ENCODE results near the gene CDK12.
A peak's percentile ranks its signal among the peaks of the same experiment; 100 is the strongest.
"Not testable (repeated sequence)": the region's sequence is repeated elsewhere in the genome, so short reads cannot be mapped to it uniquely, and the experiment has no call there.

Gene CDK12

GRCh38 chr17:39461113-39461925, at the start of gene CDK12:
Gene CDK12 (plus strand): TSS chr17:39461486. CDS start chr17:39462072, 586 bp downstream.
- peak; percentile 98 for DNase-seq

DNA sequence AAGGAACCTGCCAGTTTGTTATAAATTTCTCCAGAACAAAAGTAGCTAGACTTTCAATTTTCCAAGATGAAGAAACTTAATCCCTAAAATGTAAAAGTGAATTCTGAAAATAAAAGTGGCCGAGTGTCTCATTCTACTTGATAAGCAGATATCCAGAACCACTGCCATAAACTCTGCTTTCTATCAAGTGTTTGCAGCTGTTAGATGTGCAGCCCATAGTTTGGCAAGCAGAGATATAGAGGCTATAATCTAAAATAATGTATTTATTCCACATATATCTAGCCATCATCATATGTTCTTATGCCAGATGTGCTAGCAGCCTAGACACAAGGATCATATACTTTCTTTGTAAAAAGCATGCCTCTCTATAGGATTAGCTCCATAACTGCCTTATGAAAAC, 45.1 kb upstream of the CDK12 start:
- no peak for DNase-seq

DNA sequence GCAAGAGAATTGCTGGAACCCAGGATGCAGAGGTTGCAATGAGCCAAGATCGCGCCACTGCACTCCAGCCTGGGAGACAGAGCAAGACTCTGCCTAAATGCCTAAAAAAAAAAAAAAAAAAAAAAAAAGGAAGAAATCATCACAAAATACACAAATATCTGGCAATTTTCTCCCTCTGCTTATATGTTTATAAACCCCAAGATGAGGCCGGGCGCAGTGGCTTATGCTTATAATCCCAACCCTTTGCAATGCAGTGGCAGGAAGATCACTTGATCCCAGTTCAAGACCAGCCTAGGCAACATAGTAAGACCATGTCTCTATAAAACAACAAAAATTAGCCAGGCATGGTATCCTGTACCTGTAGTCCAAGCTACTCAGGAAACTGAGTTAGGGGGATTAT, 31.7 kb upstream of the CDK12 start:
- DNase-seq: no peak

GRCh38 chr17:39439868-39440267, 21.4 kb upstream of the CDK12 start:
- not testable (repeated sequence) for DNase-seq

DNA sequence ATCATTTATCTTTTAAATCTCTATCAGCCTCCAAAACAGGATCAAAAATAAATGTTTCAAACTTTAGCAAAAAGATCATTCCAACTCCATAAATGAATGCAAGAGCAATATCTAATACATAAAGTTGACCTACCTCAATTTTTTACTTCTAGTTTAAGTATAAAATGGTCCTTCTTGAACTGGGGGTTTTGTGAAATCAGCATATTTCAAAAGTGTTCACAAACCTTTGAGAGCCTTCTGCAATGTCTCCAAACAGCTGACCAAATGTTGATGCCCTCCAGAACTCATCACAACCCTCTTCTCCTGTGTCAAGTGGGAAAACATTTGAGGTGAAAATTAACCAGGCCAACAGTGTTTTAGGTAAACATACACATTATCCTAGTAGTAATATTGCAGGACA, 18.0 kb upstream of the CDK12 start:
- no peak for DNase-seq

GRCh38 chr17:39447561-39447960, 13.7 kb upstream of the CDK12 start:
- no peak for DNase-seq

- DNase-seq: no peak
These were observed 11.2 kb upstream of the CDK12 start for GRCh38 chr17:39450051-39450450.

DNA sequence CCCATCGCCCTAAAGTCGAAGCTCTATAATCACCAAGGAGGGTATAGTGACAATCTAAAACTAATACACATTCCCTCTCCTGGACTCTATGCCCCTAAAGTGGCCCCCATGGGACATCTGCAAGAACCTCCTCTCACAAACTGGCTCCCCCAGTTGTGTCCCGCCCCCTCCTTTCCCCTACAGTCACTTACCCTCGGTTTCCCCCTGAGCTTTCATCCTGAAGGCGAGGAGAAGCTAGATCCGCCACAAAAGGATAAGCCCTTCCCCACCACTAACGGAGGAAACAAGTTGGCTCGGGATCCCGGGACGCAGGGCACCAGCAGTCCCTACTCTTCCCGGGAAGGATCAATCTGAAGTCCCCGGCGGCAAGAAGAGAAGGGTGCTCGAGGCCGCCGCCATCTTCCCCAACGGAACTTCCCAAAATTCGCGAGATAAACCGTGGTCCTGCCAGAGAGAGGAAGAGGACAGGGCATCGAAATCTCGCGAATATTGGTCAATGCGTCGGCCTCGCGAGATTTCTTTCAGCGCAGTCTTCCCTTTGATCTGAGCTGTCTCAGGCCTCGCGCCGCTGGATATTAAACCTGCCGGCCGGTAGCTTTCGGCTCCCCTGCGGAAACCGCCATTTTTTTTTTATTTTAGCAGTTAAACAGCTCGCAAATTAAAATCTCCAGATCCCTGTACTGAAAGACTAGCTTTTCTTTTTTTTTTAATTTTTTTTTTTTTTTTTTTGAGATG, 10.3 kb upstream of the CDK12 start, which contains the start of gene MED1:
Gene MED1 (minus strand): TSS at position 417 of the 735 bp plus-strand sequence. CDS start 201 bp downstream, at position 216.
- peak; percentile 98 for DNase-seq

GRCh38 chr17:39455919-39456318, 5.4 kb upstream of the CDK12 start:
- DNase-seq: no peak

GRCh38 chr17:39461926-39462569, 762 bp downstream of the CDK12 start:
- peak; percentile 14 for DNase-seq

GRCh38 chr17:39462631-39463375, 1.5 kb downstream of the CDK12 start:
- peak; percentile 25 for DNase-seq

DNA sequence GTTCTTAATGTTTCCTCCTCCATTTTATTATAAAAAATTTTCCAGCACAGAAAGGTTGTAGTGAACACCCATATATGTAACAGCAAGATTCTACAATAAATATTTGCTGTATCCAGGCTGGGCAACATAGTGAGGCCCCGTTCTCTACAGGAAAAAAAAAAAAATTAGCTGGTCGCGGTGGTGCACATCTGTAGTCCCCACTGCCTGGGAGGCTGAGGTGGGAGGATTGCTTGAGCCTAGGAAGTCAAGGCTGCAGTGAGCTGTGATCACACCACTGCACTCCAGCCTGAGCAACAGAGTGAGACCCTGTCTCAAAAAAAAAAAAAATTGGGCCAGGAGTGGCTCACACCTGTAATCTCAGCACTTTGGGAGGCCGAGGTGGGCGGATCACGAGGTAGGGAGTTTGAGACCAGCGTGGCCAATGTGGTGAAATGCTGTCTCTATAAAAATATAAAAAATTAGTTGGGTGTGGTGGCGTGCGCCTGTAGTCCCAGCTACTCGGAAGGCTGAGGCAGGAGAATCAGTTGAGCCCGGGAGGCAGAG, 3.4 kb downstream of the CDK12 start:
- DNase-seq: not testable (repeated sequence)

DNA sequence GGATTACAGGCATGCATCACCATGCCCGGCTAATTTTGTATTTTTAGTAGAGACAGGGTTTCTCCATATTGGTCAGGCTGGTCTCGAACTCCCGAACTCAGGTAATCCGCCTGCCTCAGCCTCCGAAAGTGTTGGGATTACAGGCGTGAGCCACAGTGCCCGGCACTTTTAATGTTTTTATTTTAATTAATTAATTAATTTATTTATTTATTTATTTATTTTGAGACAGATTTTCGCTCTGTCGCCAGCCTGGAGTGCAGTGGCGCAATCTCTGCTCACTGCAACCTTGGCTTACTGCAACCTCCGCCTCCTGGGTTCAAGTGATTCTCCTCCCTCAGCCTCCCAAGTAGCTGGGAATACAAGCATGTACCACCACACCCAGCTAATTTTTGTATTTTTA, 7.3 kb downstream of the CDK12 start:
- DNase-seq: not testable (repeated sequence)

DNA sequence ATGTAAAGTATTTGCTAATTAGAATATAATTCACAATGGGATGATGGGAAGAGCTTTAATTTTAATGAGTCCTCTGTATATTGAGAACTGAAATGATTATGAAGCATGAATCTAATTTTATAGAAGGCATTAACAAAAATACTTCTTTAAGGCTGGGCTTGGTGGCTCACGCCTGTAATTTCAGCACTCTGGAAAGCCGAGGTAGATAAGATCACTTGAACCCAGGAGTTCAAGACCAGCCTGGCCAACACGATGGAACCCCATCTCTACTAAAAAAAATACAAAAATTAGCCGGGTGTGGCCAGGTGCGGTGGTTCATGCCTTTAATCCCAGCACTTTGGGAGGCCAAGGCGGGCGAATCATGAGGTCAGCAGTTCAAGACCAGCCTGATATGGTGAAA, 12.0 kb downstream of the CDK12 start:
- no peak for DNase-seq

- not testable (repeated sequence) for DNase-seq
These were observed 18.3 kb downstream of the CDK12 start for GRCh38 chr17:39479631-39480030.

DNA sequence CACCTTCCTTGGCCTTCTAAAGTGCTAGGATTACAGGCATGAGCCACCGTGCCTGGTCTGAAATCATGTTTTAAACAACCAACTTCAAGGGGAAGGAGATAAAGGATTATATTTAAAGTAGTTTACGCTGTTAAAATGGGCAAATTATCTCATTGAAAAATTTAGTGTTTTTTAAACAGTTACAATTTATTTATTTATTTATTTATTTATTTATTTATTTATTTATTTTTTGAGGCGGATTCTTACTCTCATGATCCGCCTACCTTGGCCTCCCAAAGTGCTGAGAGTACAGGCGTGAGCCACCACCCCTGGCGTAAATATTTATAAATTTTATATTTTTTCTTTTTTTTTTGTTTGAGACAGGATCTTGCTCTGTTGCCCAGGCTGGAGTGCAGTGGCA, 22.2 kb downstream of the CDK12 start:
- DNase-seq: no peak

DNA sequence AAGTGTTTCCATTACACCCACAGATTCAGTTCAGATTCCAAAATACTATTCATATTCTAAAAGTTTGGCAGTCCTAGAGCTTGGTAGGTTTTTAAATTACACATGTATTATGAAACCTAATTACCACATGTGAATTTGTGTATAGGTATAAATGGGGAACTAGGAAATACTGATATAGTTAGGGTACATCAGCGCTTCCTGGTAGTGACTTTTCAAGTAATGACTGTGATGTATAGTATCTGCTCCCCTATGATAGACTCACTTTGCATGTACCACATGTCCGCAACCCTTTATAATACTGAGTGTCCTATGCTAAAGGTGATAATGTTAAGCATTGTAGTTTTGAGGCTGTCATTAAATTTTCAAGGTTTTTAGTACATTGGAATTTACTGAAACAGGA, 22.9 kb downstream of the CDK12 start:
- DNase-seq: no peak

DNA sequence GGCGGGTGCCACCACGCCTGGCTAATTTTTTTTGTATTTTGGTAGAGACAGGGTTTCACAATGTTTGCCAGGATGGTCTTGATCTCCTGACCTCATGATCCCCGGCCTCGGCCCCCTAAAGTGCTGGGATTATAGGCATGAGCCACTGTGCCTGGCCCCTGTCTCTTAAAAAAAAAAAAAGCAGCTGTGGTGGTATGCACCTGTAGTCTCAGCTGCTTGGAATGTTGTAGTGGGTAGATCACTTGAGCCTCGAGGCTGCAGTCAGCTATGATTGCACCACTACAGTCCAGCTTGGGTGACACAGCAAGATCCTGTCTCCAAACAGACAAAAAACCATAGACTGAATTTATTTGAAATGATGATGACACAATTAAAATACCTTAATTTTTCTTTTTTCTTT, 24.3 kb downstream of the CDK12 start:
- no peak for DNase-seq

DNA sequence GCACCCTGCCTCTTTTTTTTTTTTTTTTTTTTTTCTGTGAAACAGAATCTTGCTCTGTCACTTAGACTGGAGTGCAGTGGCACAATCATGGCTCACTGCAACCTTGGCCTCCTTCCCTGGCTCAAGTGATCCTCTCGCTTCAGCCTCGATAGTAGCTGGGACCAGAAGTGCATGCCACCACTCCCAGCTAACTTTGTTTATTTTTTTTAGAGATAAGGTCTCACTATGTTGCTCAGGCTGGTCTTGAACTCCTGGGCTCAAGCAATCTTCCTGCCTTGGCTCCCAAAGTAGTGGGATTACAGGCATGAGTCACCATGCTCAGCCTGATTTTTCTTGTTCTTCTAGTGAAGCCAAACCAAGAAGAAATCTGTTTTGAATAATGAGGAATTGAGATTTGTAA, 25.0 kb downstream of the CDK12 start:
- DNase-seq: no peak

GRCh38 chr17:39487490-39487889, 26.2 kb downstream of the CDK12 start:
- DNase-seq: not testable (repeated sequence)

- no peak for DNase-seq
These were observed 26.7 kb downstream of the CDK12 start for GRCh38 chr17:39487946-39488345.

DNA sequence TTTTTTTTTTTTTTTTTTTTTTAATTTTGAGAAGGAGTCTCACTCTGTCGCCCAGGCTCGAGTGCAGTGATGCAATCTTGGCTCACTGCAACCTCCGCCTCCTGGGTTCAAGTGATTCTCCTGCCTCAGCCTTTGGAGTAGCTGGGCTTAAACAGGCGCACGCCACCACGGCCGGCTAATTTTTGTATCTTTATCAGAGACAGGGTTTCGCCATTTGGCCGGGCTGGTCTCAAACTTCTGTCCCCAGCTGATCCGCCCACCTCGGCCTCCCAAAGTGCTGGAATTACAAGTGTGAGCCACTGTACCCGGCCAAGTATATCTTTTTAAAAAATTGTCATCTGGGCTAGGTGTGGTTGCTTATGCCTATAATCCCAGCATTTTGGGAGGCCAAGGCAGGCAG, 35.6 kb downstream of the CDK12 start:
- not testable (repeated sequence) for DNase-seq

- DNase-seq: no peak
These were observed 46.2 kb downstream of the CDK12 start for GRCh38 chr17:39507511-39507910.

Data from activated CD4-positive, alpha-beta T cell treated with anti-CD3 and anti-CD28 coated beads, Interleukin-2, amount 50 U/mL, for 16 hours (primary cell).